ENCODE results near the gene ZC3HAV1. TPM values are rescaled to one million over a fixed set of nuclear protein-coding genes. Genes with fewer than 3 reads are reported as not detected.

The ZC3HAV1 gene
- total and polyA plus RNA-seq, 12 donors: 7.7 to 50.8 (median 37.1) TPM

- TF ChIP-seq CTCF (IDR thresholded peaks at IDR 0.05): no peak
- TF ChIP-seq POLR2A (IDR thresholded peaks at IDR 0.05): no peak
- Histone ChIP-seq H3K4me1 (replicated peaks in 1 of 2) (peaks cover 0 to 6% of the 10 kb centered on the region in 2 donors), H3K27ac (no peak overlapping the region), H3K9me3 (replicated peaks in 1 of 3) (no peaks in the 10 kb centered on the region), H3K36me3 (replicated peaks in 1 of 2) (peaks cover 0 to 52% of the 10 kb centered on the region in 2 donors), H3K27me3 (no peaks in the 10 kb centered on the region), H3K4me3 (no peak overlapping the region)
- intact Hi-C loops (cut with DNase I): no loop called here
- DNase-seq: no peak
- WGBS, 4 donors: 91 to 96% (median 94%) methylated on average over 6 of the region's 6 CpGs
These were observed 63.4 kb downstream of the ZC3HAV1 start for GRCh38 chr7:139046143-139046542.

GRCh38 chr7:139044813-139045794 is 64.4 kb downstream of the ZC3HAV1 start:
- no peak overlapping the region for H3K4me3 ChIP-seq
- H3K36me3 ChIP-seq (replicated peaks in 1 of 2): peaks cover 0 to 44% of the 10 kb centered on the region in 2 donors
- H3K4me1 ChIP-seq (replicated peaks in 1 of 2): peaks cover 0 to 6% of the 10 kb centered on the region in 2 donors
- H3K27ac ChIP-seq: no peak overlapping the region
- H3K27me3 ChIP-seq: no peaks in the 10 kb centered on the region
- H3K9me3 ChIP-seq (replicated peaks in 1 of 3): no peaks in the 10 kb centered on the region
- WGBS, 4 donors: 83 to 89% (median 86%) methylated on average over 5 of the region's 5 CpGs
- TF ChIP-seq CTCF (IDR thresholded peaks at IDR 0.05): no peak
- no peak for TF ChIP-seq POLR2A (IDR thresholded peaks at IDR 0.05)
- DNase-seq: no peak
- intact Hi-C loops (cut with DNase I): no loop called here

- peak in 2 of 7 donors; percentile 24 to 60 for DNase-seq
- WGBS, 4 donors: 71 to 74% (median 73%) methylated on average over 14 of the region's 14 CpGs
- TF ChIP-seq CTCF (IDR thresholded peaks at IDR 0.05) (no peak), POLR2A (IDR thresholded peaks at IDR 0.05) (no peak)
- Histone ChIP-seq H3K9me3 (replicated peaks in 1 of 3) (no peaks in the 10 kb centered on the region), H3K36me3 (replicated peaks in 1 of 2) (peaks cover 0 to 34% of the 10 kb centered on the region in 2 donors), H3K27me3 (no peaks in the 10 kb centered on the region), H3K4me1 (replicated peaks in 1 of 2) (peaks cover 0 to 6% of the 10 kb centered on the region in 2 donors), H3K27ac (no peak overlapping the region), H3K4me3 (no peak overlapping the region)
- intact Hi-C loops (cut with DNase I): no loop called here
These were observed 65.4 kb downstream of the ZC3HAV1 start for GRCh38 chr7:139043823-139044812.

Data from adrenal gland (tissue), 12 donors.